ENCODE measurements around the gene SEL1L3. TPM values are rescaled to one million over a fixed set of nuclear protein-coding genes. Genes with fewer than 3 reads are reported as not detected.

The SEL1L3 gene
- total and polyA plus RNA-seq, 9 of the 15 experiments (the other 6 are each of a cell fraction or from before 2014, with no cell fraction given): 10.0 to 44.3 (median 21.6) TPM

DNA sequence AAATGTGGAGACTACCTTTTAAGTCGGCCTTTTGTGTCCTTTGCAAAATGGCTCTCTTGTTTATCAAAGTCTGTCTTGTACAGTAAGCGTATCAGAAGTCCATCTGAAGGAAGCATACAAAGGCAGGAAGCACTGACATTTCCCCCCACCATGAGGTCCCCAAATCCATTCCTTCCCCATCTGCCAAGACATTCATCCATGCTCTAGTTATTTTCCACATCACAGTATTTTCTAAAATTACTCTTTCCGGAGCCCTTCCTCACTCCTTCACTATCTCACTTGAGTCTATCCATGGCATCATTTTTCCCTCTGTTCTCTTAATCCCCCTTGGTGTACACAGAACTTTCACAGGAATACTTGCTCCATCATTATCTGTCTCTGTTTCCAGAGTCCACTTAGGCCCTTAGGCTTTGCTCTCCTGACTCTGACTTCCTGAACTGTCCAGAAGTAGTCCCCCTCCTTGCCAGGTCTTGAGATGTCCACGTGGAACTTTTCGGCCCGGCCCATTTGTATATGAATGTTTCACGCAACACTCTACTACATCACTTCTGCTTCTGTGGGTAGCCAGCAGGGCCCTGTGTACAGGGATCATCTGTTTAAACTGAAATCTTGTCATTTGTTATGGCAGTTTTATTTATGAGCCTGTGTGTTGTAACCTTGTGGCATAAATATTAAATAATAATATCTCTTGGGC, 2.1 kb downstream of the SEL1L3 start (continued):
- TF ChIP-seq, protein P1, sequence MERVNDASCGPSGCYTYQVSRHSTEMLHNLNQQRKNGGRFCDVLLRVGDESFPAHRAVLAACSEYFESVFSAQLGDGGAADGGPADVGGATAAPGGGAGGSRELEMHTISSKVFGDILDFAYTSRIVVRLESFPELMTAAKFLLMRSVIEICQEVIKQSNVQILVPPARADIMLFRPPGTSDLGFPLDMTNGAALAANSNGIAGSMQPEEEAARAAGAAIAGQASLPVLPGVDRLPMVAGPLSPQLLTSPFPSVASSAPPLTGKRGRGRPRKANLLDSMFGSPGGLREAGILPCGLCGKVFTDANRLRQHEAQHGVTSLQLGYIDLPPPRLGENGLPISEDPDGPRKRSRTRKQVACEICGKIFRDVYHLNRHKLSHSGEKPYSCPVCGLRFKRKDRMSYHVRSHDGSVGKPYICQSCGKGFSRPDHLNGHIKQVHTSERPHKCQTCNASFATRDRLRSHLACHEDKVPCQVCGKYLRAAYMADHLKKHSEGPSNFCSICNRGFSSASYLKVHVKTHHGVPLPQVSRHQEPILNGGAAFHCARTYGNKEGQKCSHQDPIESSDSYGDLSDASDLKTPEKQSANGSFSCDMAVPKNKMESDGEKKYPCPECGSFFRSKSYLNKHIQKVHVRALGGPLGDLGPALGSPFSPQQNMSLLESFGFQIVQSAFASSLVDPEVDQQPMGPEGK (CRISPR knock-in tag; IDR thresholded peaks at IDR 0.05; ENCODE audit: borderline replicate concordance): no peak
- TF ChIP-seq MCM3 (IDR thresholded peaks at IDR 0.05) (no peak), JUND (IDR thresholded peaks at IDR 0.05; ENCODE audit: borderline replicate concordance, low read depth, low read length) (0 out of 2 replicates have a peak, but pooled peaks have one; percentile 3), JUND (tag; IDR thresholded peaks at IDR 0.05; ENCODE audit: borderline replicate concordance, low read depth, low read length) (no peak), ZKSCAN8 (CRISPR knock-in tag; IDR thresholded peaks at IDR 0.05) (no peak), SIN3A (IDR thresholded peaks at IDR 0.05; ENCODE audit: borderline replicate concordance in 2 of 2, control insufficient read depth in 1 of 2, low read depth in 2 of 2, low read length in 2 of 2) (peak in 1 of 2 experiments; percentile 25; a peak in 1 of 4 replicates), ZNF354B (CRISPR knock-in tag; IDR thresholded peaks at IDR 0.05) (no peak), TAF1 (IDR thresholded peaks at IDR 0.05; ENCODE audit: control insufficient read depth, extremely low read depth, insufficient read depth, low read length, severe bottlenecking) (peak; percentile 29), ZNF764 (CRISPR knock-in tag; IDR thresholded peaks at IDR 0.05; ENCODE audit: low read depth) (no peak), EHMT2 (IDR thresholded peaks at IDR 0.05) (no peak), GABPB2 (CRISPR knock-in tag; conservative IDR thresholded peaks at IDR 0.05) (no peak)
- TF ChIP-seq, protein P2, sequence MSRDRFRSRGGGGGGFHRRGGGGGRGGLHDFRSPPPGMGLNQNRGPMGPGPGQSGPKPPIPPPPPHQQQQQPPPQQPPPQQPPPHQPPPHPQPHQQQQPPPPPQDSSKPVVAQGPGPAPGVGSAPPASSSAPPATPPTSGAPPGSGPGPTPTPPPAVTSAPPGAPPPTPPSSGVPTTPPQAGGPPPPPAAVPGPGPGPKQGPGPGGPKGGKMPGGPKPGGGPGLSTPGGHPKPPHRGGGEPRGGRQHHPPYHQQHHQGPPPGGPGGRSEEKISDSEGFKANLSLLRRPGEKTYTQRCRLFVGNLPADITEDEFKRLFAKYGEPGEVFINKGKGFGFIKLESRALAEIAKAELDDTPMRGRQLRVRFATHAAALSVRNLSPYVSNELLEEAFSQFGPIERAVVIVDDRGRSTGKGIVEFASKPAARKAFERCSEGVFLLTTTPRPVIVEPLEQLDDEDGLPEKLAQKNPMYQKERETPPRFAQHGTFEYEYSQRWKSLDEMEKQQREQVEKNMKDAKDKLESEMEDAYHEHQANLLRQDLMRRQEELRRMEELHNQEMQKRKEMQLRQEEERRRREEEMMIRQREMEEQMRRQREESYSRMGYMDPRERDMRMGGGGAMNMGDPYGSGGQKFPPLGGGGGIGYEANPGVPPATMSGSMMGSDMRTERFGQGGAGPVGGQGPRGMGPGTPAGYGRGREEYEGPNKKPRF (IDR thresholded peaks at IDR 0.05; ENCODE audit: low read depth, low read length): no peak
- TF ChIP-seq, protein P3, sequence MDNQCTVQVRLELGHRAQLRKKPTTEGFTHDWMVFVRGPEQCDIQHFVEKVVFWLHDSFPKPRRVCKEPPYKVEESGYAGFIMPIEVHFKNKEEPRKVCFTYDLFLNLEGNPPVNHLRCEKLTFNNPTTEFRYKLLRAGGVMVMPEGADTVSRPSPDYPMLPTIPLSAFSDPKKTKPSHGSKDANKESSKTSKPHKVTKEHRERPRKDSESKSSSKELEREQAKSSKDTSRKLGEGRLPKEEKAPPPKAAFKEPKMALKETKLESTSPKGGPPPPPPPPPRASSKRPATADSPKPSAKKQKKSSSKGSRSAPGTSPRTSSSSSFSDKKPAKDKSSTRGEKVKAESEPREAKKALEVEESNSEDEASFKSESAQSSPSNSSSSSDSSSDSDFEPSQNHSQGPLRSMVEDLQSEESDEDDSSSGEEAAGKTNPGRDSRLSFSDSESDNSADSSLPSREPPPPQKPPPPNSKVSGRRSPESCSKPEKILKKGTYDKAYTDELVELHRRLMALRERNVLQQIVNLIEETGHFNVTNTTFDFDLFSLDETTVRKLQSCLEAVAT (IDR thresholded peaks at IDR 0.05): 0 out of 4 replicates have a peak, but pooled peaks of 1 of the 2 experiments have one; percentile 16
- TF ChIP-seq, protein P4, sequence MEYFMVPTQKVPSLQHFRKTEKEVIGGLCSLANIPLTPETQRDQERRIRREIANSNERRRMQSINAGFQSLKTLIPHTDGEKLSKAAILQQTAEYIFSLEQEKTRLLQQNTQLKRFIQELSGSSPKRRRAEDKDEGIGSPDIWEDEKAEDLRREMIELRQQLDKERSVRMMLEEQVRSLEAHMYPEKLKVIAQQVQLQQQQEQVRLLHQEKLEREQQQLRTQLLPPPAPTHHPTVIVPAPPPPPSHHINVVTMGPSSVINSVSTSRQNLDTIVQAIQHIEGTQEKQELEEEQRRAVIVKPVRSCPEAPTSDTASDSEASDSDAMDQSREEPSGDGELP (CRISPR knock-in tag; IDR thresholded peaks at IDR 0.05; ENCODE audit: borderline replicate concordance): 0 out of 2 replicates have a peak, but pooled peaks have one; percentile 27
- TF ChIP-seq, protein P5, sequence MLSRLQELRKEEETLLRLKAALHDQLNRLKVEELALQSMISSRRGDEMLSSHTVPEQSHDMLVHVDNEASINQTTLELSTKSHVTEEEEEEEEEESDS (CRISPR knock-in tag; IDR thresholded peaks at IDR 0.05): no peak
